PC-9 (cell line): ENCODE results near the gene CTXND1.

Source experiments
- EZH2 ChIP-seq: fragments of 200-600 bp; sonication (generic); IDR thresholded peaks from 2 replicates; pipeline ENCODE4 v1.8.0; 2017; ENCODE audit warnings: antibody characterized with exemption, low read depth
- TF ChIP-seq, protein P1 (sequence below): fragments of 200-600 bp; sonication (generic); conservative IDR thresholded peaks from 2 replicates; pipeline ENCODE4 v1.6.1; 2017; ENCODE audit warnings: mixed run types, antibody characterized with exemption, mild to moderate bottlenecking, moderate library complexity

DNA sequence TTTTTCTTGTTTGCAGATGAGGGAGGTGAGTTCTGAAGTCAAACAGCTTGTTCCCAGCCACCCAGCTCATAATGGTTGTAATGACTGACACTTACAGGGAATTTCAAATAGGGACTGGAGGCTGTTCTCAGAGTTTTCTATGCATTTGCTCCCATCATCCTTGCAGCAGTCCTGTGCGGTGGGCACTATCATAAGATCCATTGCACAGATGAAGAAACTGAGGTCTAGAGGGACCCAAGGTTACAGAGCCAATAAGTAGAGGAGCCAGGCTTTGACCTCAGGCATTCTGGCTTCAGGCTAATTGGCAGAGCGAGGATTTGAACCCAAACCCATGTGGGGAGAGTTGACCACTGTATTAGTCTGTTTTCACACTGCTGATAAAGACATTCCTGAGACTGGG is 66.9 kb downstream of the CTXND1 start:
- TF ChIP-seq, protein P1, sequence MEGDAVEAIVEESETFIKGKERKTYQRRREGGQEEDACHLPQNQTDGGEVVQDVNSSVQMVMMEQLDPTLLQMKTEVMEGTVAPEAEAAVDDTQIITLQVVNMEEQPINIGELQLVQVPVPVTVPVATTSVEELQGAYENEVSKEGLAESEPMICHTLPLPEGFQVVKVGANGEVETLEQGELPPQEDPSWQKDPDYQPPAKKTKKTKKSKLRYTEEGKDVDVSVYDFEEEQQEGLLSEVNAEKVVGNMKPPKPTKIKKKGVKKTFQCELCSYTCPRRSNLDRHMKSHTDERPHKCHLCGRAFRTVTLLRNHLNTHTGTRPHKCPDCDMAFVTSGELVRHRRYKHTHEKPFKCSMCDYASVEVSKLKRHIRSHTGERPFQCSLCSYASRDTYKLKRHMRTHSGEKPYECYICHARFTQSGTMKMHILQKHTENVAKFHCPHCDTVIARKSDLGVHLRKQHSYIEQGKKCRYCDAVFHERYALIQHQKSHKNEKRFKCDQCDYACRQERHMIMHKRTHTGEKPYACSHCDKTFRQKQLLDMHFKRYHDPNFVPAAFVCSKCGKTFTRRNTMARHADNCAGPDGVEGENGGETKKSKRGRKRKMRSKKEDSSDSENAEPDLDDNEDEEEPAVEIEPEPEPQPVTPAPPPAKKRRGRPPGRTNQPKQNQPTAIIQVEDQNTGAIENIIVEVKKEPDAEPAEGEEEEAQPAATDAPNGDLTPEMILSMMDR: no peak
- TF ChIP-seq EZH2: no peak
